ELF-1 (cell line): Measurements from ENCODE around the gene SAXO2.
"Not testable (repeated sequence)": the region's sequence is repeated elsewhere in the genome, so short reads cannot be mapped to it uniquely, and the experiment has no call there.

ENCODE experiments used
- DNase-seq: peaks from one replicate; pipeline ENCODE4 v3.0.0-alpha.2; 2016; ENCODE audit warnings: low read depth, low spot score

SAXO2 gene

GRCh38 chr15:82286475-82286874 is 23.9 kb downstream of the SAXO2 start:
- not testable (repeated sequence) for DNase-seq

GRCh38 chr15:82288202-82288601 is 25.6 kb downstream of the SAXO2 start:
- not testable (repeated sequence) for DNase-seq

- no peak for DNase-seq
Observed at GRCh38 chr15:82292271-82292670, 29.7 kb downstream of the SAXO2 start.

GRCh38 chr15:82294061-82294690 is 31.6 kb downstream of the SAXO2 start:
- DNase-seq = peak; percentile 15

GRCh38 chr15:82297546-82297945 is 34.9 kb downstream of the SAXO2 start:
- no peak for DNase-seq

- no peak for DNase-seq
Observed at GRCh38 chr15:82298032-82298431, 35.4 kb downstream of the SAXO2 start.

- DNase-seq = peak; percentile 73
Observed at GRCh38 chr15:82298520-82298919, 35.9 kb downstream of the SAXO2 start.

- not testable (repeated sequence) for DNase-seq
Observed at GRCh38 chr15:82299511-82299914, 36.9 kb downstream of the SAXO2 start.

GRCh38 chr15:82300326-82300725 is 37.7 kb downstream of the SAXO2 start:
- DNase-seq = not testable (repeated sequence)

- no peak for DNase-seq
Observed at GRCh38 chr15:82300883-82301282, 38.3 kb downstream of the SAXO2 start.

GRCh38 chr15:82301296-82302016 is 38.8 kb downstream of the SAXO2 start:
- no peak for DNase-seq

- DNase-seq = no peak
Observed at GRCh38 chr15:82303956-82304777, 41.5 kb downstream of the SAXO2 start.

- no peak for DNase-seq
Observed at GRCh38 chr15:82304778-82305090, 42.1 kb downstream of the SAXO2 start.

GRCh38 chr15:82305621-82306048 is 43.0 kb downstream of the SAXO2 start:
- DNase-seq = no peak

GRCh38 chr15:82306791-82307713 is 44.4 kb downstream of the SAXO2 start:
- DNase-seq = peak; percentile 19

GRCh38 chr15:82307714-82308081 is 45.1 kb downstream of the SAXO2 start:
- no peak for DNase-seq

- DNase-seq = no peak
Observed at GRCh38 chr15:82309802-82310201, 47.2 kb downstream of the SAXO2 start.

GRCh38 chr15:82311321-82311720 is 48.7 kb downstream of the SAXO2 start:
- not testable (repeated sequence) for DNase-seq

- DNase-seq = no peak
Observed at GRCh38 chr15:82312586-82313349, 50.1 kb downstream of the SAXO2 start.

- DNase-seq = no peak
Observed at GRCh38 chr15:82313446-82313845, 50.8 kb downstream of the SAXO2 start.
